A673 (cell line): ENCODE results near the gene NSD1. TPM values are rescaled to one million over a fixed set of nuclear protein-coding genes. Genes with fewer than 3 reads are reported as not detected.

ENCODE experiments used
- BruUV-seq: library from RNA; stranded (reverse); fragments of 400-500 nt; replicated peaks from 2 replicates; lab custom pipeline; 2021; lab: Mats Ljungman, UMichigan
- CTCF ChIA-PET: fragments of 300-600 bp; sonication (Branson Sonifier 250); formaldehyde crosslinking; loops from one replicate; lab custom pipeline; 2022; ENCODE audit warnings: antibody characterized with exemption; lab: Charles Lee
- POLR2A ChIA-PET: fragments of 300-600 bp; sonication (Branson Sonifier 250); formaldehyde crosslinking; loops from one replicate; lab custom pipeline; 2022; ENCODE audit warnings: antibody characterized with exemption; ENCODE audit not compliant: low non-redundant PET; lab: Charles Lee
- DNase-seq: peaks from one replicate; pipeline ENCODE4 v3.0.0-alpha.2; 2015; ENCODE audit warnings: low spot score
- H3K27ac ChIP-seq: fragments of 200-600 bp; sonication (generic); 2 replicates; pipeline ENCODE4 v1.5.1; 2016; ENCODE audit warnings: mixed run types, low read depth, mild to moderate bottlenecking, mixed read lengths, antibody characterized with exemption, low read length; ENCODE audit not compliant: poor library complexity, severe bottlenecking
- H3K27me3 ChIP-seq: fragments of 200-600 bp; sonication (generic); replicated peaks from 2 replicates; pipeline ENCODE4 v1.6.1; 2017; ENCODE audit warnings: mixed run types, low read depth, mild to moderate bottlenecking, mixed read lengths, antibody characterized with exemption, low read length; ENCODE audit not compliant: insufficient read depth, poor library complexity
- H3K36me3 ChIP-seq: fragments of 200-600 bp; sonication (generic); 2 replicates; pipeline ENCODE4 v1.6.1; 2016; ENCODE audit warnings: mixed run types, mild to moderate bottlenecking, mixed read lengths, antibody characterized with exemption, low read length; ENCODE audit not compliant: insufficient read depth, poor library complexity, severe bottlenecking
- H3K4me1 ChIP-seq: fragments of 200-600 bp; sonication (generic); 2 replicates; pipeline ENCODE4 v1.6.1; 2017; ENCODE audit warnings: mixed run types, mild to moderate bottlenecking, mixed read lengths, antibody characterized with exemption, low read length; ENCODE audit not compliant: insufficient read depth, poor library complexity, severe bottlenecking
- H3K4me3 ChIP-seq: fragments of 200-600 bp; sonication (generic); 2 replicates; pipeline ENCODE4 v1.5.1; 2016; ENCODE audit warnings: low read depth, mixed run types, mild to moderate bottlenecking, mixed read lengths, low read length; ENCODE audit not compliant: poor library complexity, severe bottlenecking
- H3K9me3 ChIP-seq: fragments of 200-600 bp; sonication (generic); 2 replicates; pipeline ENCODE4 v1.6.1; 2016; ENCODE audit warnings: mixed run types, low read depth, mild to moderate bottlenecking, mixed read lengths, antibody characterized with exemption, low read length; ENCODE audit not compliant: poor library complexity, severe bottlenecking
- EZH2 ChIP-seq: fragments of 200-600 bp; sonication (generic); IDR thresholded peaks from 2 replicates; pipeline ENCODE4 v1.6.1; 2017; ENCODE audit warnings: borderline replicate concordance, low read depth, mild to moderate bottlenecking, mixed read lengths, antibody characterized with exemption, low read length; ENCODE audit not compliant: poor library complexity, severe bottlenecking
- intact Hi-C: fragments of 100-400 bp; cut with micrococcal nuclease; formaldehyde crosslinking; loops from one replicate; pipeline ENCODE4 v1.10.0; 2022; ENCODE audit not compliant: unreplicated experiment
- total RNA-seq: library from RNA; stranded (reverse); gene quantifications from 2 replicates; pipeline ENCODE4 v1.2.3, GENCODE V29; 2021
- TF ChIP-seq, protein P1 (sequence below): fragments of 300-800, 200-600 bp; sonication (generic); conservative IDR thresholded peaks from 2 replicates; pipeline ENCODE4 v1.5.1; 2017; ENCODE audit warnings: low read depth, mild to moderate bottlenecking, antibody characterized with exemption, low read length, moderate library complexity, mixed read lengths

Gene NSD1
- total RNA-seq, 1 experiment from 2014 or later: 74.3 TPM

DNA sequence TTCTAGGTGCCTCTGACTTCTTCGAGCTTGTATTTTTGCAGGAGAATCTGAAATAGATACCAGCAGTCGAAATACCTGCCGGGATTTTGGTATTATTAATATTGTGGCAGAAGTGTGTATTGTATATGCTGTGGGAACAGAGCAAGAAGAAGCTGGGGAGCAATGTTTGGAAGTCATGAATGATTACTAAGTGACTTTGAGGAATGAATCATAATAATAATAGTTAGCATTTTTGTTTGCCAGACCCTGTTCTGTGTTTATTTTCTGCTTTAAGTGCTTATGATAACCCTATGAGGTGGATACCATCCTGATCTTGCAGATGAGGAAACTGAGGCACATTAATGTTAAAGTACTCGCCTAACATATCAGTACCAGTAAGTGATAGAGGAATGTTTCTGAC is 137.5 kb downstream of the NSD1 start:
- Histone ChIP-seq H3K4me1 (peaks cover 10% of the 10 kb centered on the region), H3K4me3 (no peak overlapping the region), H3K27me3 (no peaks in the 10 kb centered on the region), H3K27ac (no peak overlapping the region), H3K36me3 (peaks cover 30% of the 10 kb centered on the region), H3K9me3 (no peaks in the 10 kb centered on the region)
- ChIA-PET POLR2A (no interaction called here), CTCF (no interaction called here)
- TF ChIP-seq, protein P1, sequence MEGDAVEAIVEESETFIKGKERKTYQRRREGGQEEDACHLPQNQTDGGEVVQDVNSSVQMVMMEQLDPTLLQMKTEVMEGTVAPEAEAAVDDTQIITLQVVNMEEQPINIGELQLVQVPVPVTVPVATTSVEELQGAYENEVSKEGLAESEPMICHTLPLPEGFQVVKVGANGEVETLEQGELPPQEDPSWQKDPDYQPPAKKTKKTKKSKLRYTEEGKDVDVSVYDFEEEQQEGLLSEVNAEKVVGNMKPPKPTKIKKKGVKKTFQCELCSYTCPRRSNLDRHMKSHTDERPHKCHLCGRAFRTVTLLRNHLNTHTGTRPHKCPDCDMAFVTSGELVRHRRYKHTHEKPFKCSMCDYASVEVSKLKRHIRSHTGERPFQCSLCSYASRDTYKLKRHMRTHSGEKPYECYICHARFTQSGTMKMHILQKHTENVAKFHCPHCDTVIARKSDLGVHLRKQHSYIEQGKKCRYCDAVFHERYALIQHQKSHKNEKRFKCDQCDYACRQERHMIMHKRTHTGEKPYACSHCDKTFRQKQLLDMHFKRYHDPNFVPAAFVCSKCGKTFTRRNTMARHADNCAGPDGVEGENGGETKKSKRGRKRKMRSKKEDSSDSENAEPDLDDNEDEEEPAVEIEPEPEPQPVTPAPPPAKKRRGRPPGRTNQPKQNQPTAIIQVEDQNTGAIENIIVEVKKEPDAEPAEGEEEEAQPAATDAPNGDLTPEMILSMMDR: no peak
- TF ChIP-seq EZH2: no peak
- intact Hi-C loops: no loop called here
- DNase-seq: no peak
- BruUV-seq: no TSS peak

DNA sequence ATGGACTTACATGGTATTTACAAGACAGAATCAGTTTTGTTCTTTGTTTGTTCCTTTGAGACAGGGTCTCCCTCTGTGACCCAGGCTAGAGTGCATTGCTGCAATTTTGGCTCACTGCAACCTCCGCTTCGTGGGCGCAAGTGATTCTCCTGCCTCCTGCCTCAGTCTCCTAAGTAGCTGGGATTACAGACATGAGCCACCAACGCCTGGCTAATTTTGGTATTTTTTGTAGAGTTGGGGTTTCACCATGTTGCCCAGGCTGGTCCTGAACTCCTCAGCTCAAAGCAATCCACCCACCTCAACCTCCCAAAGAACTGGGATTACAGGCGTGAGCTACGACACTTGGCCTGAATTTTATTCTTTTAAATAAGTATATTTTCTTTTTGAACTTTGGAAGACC is 142.3 kb downstream of the NSD1 start:
- POLR2A ChIA-PET: no interaction called here
- no peak overlapping the region for H3K4me3 ChIP-seq
- intact Hi-C loops: no loop called here
- DNase-seq: no peak
- BruUV-seq: no TSS peak
- no peaks in the 10 kb centered on the region for H3K9me3 ChIP-seq
- H3K27me3 ChIP-seq: no peaks in the 10 kb centered on the region
- no peaks in the 10 kb centered on the region for H3K4me1 ChIP-seq
- no peak for TF ChIP-seq EZH2
- TF ChIP-seq, protein P1: no peak
- no peak overlapping the region for H3K27ac ChIP-seq
- peaks cover 32% of the 10 kb centered on the region for H3K36me3 ChIP-seq
- CTCF ChIA-PET: no interaction called here

- no peak for DNase-seq
- Histone ChIP-seq H3K9me3 (no peaks in the 10 kb centered on the region), H3K36me3 (peaks cover 35% of the 10 kb centered on the region), H3K27ac (no peak overlapping the region), H3K4me1 (no peaks in the 10 kb centered on the region), H3K27me3 (no peaks in the 10 kb centered on the region), H3K4me3 (no peak overlapping the region)
- TF ChIP-seq, protein P1: no peak
- TF ChIP-seq EZH2: no peak
- ChIA-PET CTCF (no interaction called here), POLR2A (no interaction called here)
- intact Hi-C loops: no loop called here
- BruUV-seq: no TSS peak
Measured at GRCh38 chr5:177276886-177277285, 143.3 kb downstream of the NSD1 start.
